ENCODE measurements around the gene PTPRN2.
"Not testable (repeated sequence)": the region's sequence is repeated elsewhere in the genome, so short reads cannot be mapped to it uniquely, and the experiment has no call there.

PTPRN2 gene

GRCh38 chr7:158422196-158422886 is 165.3 kb downstream of the PTPRN2 start:
- no peak for DNase-seq
- in situ Hi-C loops (cut with HindIII; ENCODE audit: low pct_ligation_motif_present, low pct_unique_long_range_greater_than_20kb, low sequenced_read_pairs) = no loop called here

GRCh38 chr7:158421361-158421760 is 166.3 kb downstream of the PTPRN2 start:
- DNase-seq = no peak
- in situ Hi-C loops (cut with HindIII; ENCODE audit: low pct_ligation_motif_present, low pct_unique_long_range_greater_than_20kb, low sequenced_read_pairs) = no loop called here

- no peak for DNase-seq
- in situ Hi-C loops (cut with HindIII; ENCODE audit: low pct_ligation_motif_present, low pct_unique_long_range_greater_than_20kb, low sequenced_read_pairs) = no loop called here
Measured at GRCh38 chr7:158420591-158421340, 166.9 kb downstream of the PTPRN2 start.

GRCh38 chr7:158419238-158419785 is 168.3 kb downstream of the PTPRN2 start:
- DNase-seq = no peak
- in situ Hi-C loops (cut with HindIII; ENCODE audit: low pct_ligation_motif_present, low pct_unique_long_range_greater_than_20kb, low sequenced_read_pairs) = no loop called here

- DNase-seq; in situ Hi-C loops (cut with HindIII; ENCODE audit: low pct_ligation_motif_present, low pct_unique_long_range_greater_than_20kb, low sequenced_read_pairs): not testable (repeated sequence)
Measured at GRCh38 chr7:158418395-158418794, 169.2 kb downstream of the PTPRN2 start.

- in situ Hi-C loops (cut with HindIII; ENCODE audit: low pct_ligation_motif_present, low pct_unique_long_range_greater_than_20kb, low sequenced_read_pairs) = no loop called here
- DNase-seq = no peak
Measured at GRCh38 chr7:158416283-158416933, 171.2 kb downstream of the PTPRN2 start.

- in situ Hi-C loops (cut with HindIII; ENCODE audit: low pct_ligation_motif_present, low pct_unique_long_range_greater_than_20kb, low sequenced_read_pairs) = no loop called here
Measured at GRCh38 chr7:158415316-158415715, 172.3 kb downstream of the PTPRN2 start.

GRCh38 chr7:158414486-158414961 is 173.1 kb downstream of the PTPRN2 start:
- in situ Hi-C loops (cut with HindIII; ENCODE audit: low pct_ligation_motif_present, low pct_unique_long_range_greater_than_20kb, low sequenced_read_pairs) = no loop called here
- no peak for DNase-seq

More at GRCh38 chr7:158415316-158415715, 172.3 kb downstream of the PTPRN2 start:
- no peak for DNase-seq

- DNase-seq = no peak
- in situ Hi-C loops (cut with HindIII; ENCODE audit: low pct_ligation_motif_present, low pct_unique_long_range_greater_than_20kb, low sequenced_read_pairs) = no loop called here
Measured at GRCh38 chr7:158414002-158414401, 173.6 kb downstream of the PTPRN2 start.

GRCh38 chr7:158411232-158411950 is 176.2 kb downstream of the PTPRN2 start:
- in situ Hi-C loops (cut with HindIII; ENCODE audit: low pct_ligation_motif_present, low pct_unique_long_range_greater_than_20kb, low sequenced_read_pairs) = no loop called here
- DNase-seq = no peak

GRCh38 chr7:158410720-158411119 is 176.9 kb downstream of the PTPRN2 start:
- in situ Hi-C loops (cut with HindIII; ENCODE audit: low pct_ligation_motif_present, low pct_unique_long_range_greater_than_20kb, low sequenced_read_pairs) = no loop called here
- DNase-seq = no peak

- in situ Hi-C loops (cut with HindIII; ENCODE audit: low pct_ligation_motif_present, low pct_unique_long_range_greater_than_20kb, low sequenced_read_pairs) = no loop called here
Measured at GRCh38 chr7:158409816-158410330, 177.8 kb downstream of the PTPRN2 start.

GRCh38 chr7:158409120-158409519 is 178.5 kb downstream of the PTPRN2 start:
- no peak for DNase-seq
- in situ Hi-C loops (cut with HindIII; ENCODE audit: low pct_ligation_motif_present, low pct_unique_long_range_greater_than_20kb, low sequenced_read_pairs) = no loop called here

More at GRCh38 chr7:158409816-158410330, 177.8 kb downstream of the PTPRN2 start:
- DNase-seq = no peak

- in situ Hi-C loops (cut with HindIII; ENCODE audit: low pct_ligation_motif_present, low pct_unique_long_range_greater_than_20kb, low sequenced_read_pairs) = no loop called here
- no peak for DNase-seq
Measured at GRCh38 chr7:158408318-158408920, 179.2 kb downstream of the PTPRN2 start.

GRCh38 chr7:158407581-158408317 is 179.9 kb downstream of the PTPRN2 start:
- in situ Hi-C loops (cut with HindIII; ENCODE audit: low pct_ligation_motif_present, low pct_unique_long_range_greater_than_20kb, low sequenced_read_pairs) = no loop called here
- peak; percentile 51 for DNase-seq

GRCh38 chr7:158406801-158407200 is 180.8 kb downstream of the PTPRN2 start:
- DNase-seq = no peak
- in situ Hi-C loops (cut with HindIII; ENCODE audit: low pct_ligation_motif_present, low pct_unique_long_range_greater_than_20kb, low sequenced_read_pairs) = no loop called here

GRCh38 chr7:158406364-158406763 is 181.3 kb downstream of the PTPRN2 start:
- DNase-seq = no peak
- in situ Hi-C loops (cut with HindIII; ENCODE audit: low pct_ligation_motif_present, low pct_unique_long_range_greater_than_20kb, low sequenced_read_pairs) = no loop called here

Measured in ACHN (cell line).